Measurements from ENCODE around the gene MFRP. TPM values are rescaled to one million over a fixed set of nuclear protein-coding genes. Genes with fewer than 3 reads are reported as not detected.

Gene MFRP
- total RNA-seq, 1 donor from 2014 or later = not detected

GRCh38 chr11:119335091-119335654 lies 11.3 kb downstream of the MFRP start:
- Mint-ChIP-seq H3K27me3 (ENCODE audit: low read depth) (peaks cover 20% of the 10 kb centered on the region), H3K27ac (peak overlapping the region; percentile 99), H3K4me1 (ENCODE audit: low read depth) (peaks cover 40% of the 10 kb centered on the region), H3K36me3 (ENCODE audit: low read depth) (peaks cover 19% of the 10 kb centered on the region), H3K9me3 (no peaks in the 10 kb centered on the region), H3K4me3 (ENCODE audit: low read depth) (peak overlapping the region; percentile 100)
- intact Hi-C loops (cut with micrococcal nuclease) = loop anchor here (2.0 kb wide), 1 partner anchor 14 kb away; no protein-coding TSS in a partner anchor
- no peak for DNase-seq (ENCODE audit: low spot score)

- Mint-ChIP-seq H3K4me1 (ENCODE audit: low read depth) (peaks cover 40% of the 10 kb centered on the region), H3K9me3 (no peaks in the 10 kb centered on the region), H3K4me3 (ENCODE audit: low read depth) (peak within 1 kb of the TSS; percentile 100), H3K36me3 (ENCODE audit: low read depth) (peaks cover 18% of the 10 kb centered on the region), H3K27ac (peak within 1 kb of the TSS; percentile 99), H3K27me3 (ENCODE audit: low read depth) (peaks cover 22% of the 10 kb centered on the region)
- intact Hi-C loops (cut with micrococcal nuclease) = loop anchor here (1.0 to 5.0 kb wide), 4 partner anchors 14 to 267 kb away; partner anchors contain the start of gene VPS11
- peak; percentile 93 for DNase-seq (ENCODE audit: low spot score)
Observed at GRCh38 chr11:119334174-119334930, 12.2 kb downstream of the MFRP start, which contains the start of gene RNF26. TSS of gene RNF26 (plus strand) at chr11:119334527. CDS start at chr11:119335123, 596 bp downstream.

- Mint-ChIP-seq H3K27me3 (ENCODE audit: low read depth) (peaks cover 14% of the 10 kb centered on the region), H3K4me3 (ENCODE audit: low read depth) (peak overlapping the region; percentile 22)
- intact Hi-C loops (cut with micrococcal nuclease) = loop anchor here (5.0 kb wide), 2 partner anchors 70 to 265 kb away; partner anchors contain the start of gene VPS11
Observed at GRCh38 chr11:119332111-119332765, 14.3 kb downstream of the MFRP start.

GRCh38 chr11:119330237-119330636 lies 16.3 kb downstream of the MFRP start:
- intact Hi-C loops (cut with micrococcal nuclease) = loop anchor here (5.0 kb wide), 2 partner anchors 68 to 263 kb away; partner anchors contain the start of gene VPS11
- peaks cover 14% of the 10 kb centered on the region for H3K27me3 Mint-ChIP-seq (ENCODE audit: low read depth)
- DNase-seq (ENCODE audit: low spot score) = no peak
- H3K27ac Mint-ChIP-seq = no peak overlapping the region
- no peaks in the 10 kb centered on the region for H3K36me3 Mint-ChIP-seq (ENCODE audit: low read depth)
- H3K4me1 Mint-ChIP-seq (ENCODE audit: low read depth) = peaks cover 14% of the 10 kb centered on the region
- H3K4me3 Mint-ChIP-seq (ENCODE audit: low read depth) = no peak overlapping the region
- no peaks in the 10 kb centered on the region for H3K9me3 Mint-ChIP-seq

More at GRCh38 chr11:119332111-119332765, 14.3 kb downstream of the MFRP start:
- Mint-ChIP-seq H3K27ac (peak overlapping the region; percentile 90), H3K9me3 (no peaks in the 10 kb centered on the region), H3K4me1 (ENCODE audit: low read depth) (peaks cover 29% of the 10 kb centered on the region), H3K36me3 (ENCODE audit: low read depth) (peaks cover 8% of the 10 kb centered on the region)
- DNase-seq (ENCODE audit: low spot score) = no peak

GRCh38 chr11:119329320-119329719 lies 17.2 kb downstream of the MFRP start:
- no peak for DNase-seq (ENCODE audit: low spot score)
- no peak overlapping the region for H3K4me3 Mint-ChIP-seq (ENCODE audit: low read depth)
- no peaks in the 10 kb centered on the region for H3K36me3 Mint-ChIP-seq (ENCODE audit: low read depth)
- intact Hi-C loops (cut with micrococcal nuclease) = no loop called here
- peaks cover 10% of the 10 kb centered on the region for H3K4me1 Mint-ChIP-seq (ENCODE audit: low read depth)
- H3K27ac Mint-ChIP-seq = no peak overlapping the region
- H3K27me3 Mint-ChIP-seq (ENCODE audit: low read depth) = peaks cover 14% of the 10 kb centered on the region
- H3K9me3 Mint-ChIP-seq = no peaks in the 10 kb centered on the region

- Mint-ChIP-seq H3K4me1 (ENCODE audit: low read depth) (peaks cover 15% of the 10 kb centered on the region), H3K27me3 (ENCODE audit: low read depth) (peaks cover 2% of the 10 kb centered on the region), H3K27ac (no peak overlapping the region), H3K4me3 (ENCODE audit: low read depth) (no peak overlapping the region), H3K9me3 (no peaks in the 10 kb centered on the region), H3K36me3 (ENCODE audit: low read depth) (no peaks in the 10 kb centered on the region)
- no peak for DNase-seq (ENCODE audit: low spot score)
- intact Hi-C loops (cut with micrococcal nuclease) = loop anchor here (5.0 kb wide), 1 partner anchor 117 kb away; the partner anchor contains the start of gene CBL
Observed at GRCh38 chr11:119324189-119324588, 22.3 kb downstream of the MFRP start.

- Mint-ChIP-seq H3K9me3 (no peaks in the 10 kb centered on the region), H3K27me3 (ENCODE audit: low read depth) (peaks cover 6% of the 10 kb centered on the region), H3K27ac (no peak overlapping the region), H3K4me3 (ENCODE audit: low read depth) (no peak overlapping the region), H3K4me1 (ENCODE audit: low read depth) (peaks cover 16% of the 10 kb centered on the region), H3K36me3 (ENCODE audit: low read depth) (no peaks in the 10 kb centered on the region)
- intact Hi-C loops (cut with micrococcal nuclease) = loop anchor here (5.0 kb wide), 1 partner anchor 116 kb away; the partner anchor contains the start of gene CBL
- peak; percentile 65 for DNase-seq (ENCODE audit: low spot score)
Observed at GRCh38 chr11:119323532-119324033, 22.9 kb downstream of the MFRP start.

GRCh38 chr11:119322921-119323531 lies 23.5 kb downstream of the MFRP start:
- DNase-seq (ENCODE audit: low spot score) = no peak
- peaks cover 16% of the 10 kb centered on the region for H3K4me1 Mint-ChIP-seq (ENCODE audit: low read depth)
- no peak overlapping the region for H3K4me3 Mint-ChIP-seq (ENCODE audit: low read depth)
- H3K27ac Mint-ChIP-seq = no peak overlapping the region
- peaks cover 7% of the 10 kb centered on the region for H3K27me3 Mint-ChIP-seq (ENCODE audit: low read depth)
- no peaks in the 10 kb centered on the region for H3K9me3 Mint-ChIP-seq
- intact Hi-C loops (cut with micrococcal nuclease) = loop anchor here (5.0 kb wide), 1 partner anchor 116 kb away; the partner anchor contains the start of gene CBL
- no peaks in the 10 kb centered on the region for H3K36me3 Mint-ChIP-seq (ENCODE audit: low read depth)

- Mint-ChIP-seq H3K27me3 (ENCODE audit: low read depth) (peaks cover 12% of the 10 kb centered on the region), H3K4me3 (ENCODE audit: low read depth) (no peak overlapping the region), H3K27ac (no peak overlapping the region), H3K36me3 (ENCODE audit: low read depth) (no peaks in the 10 kb centered on the region), H3K4me1 (ENCODE audit: low read depth) (peaks cover 16% of the 10 kb centered on the region), H3K9me3 (no peaks in the 10 kb centered on the region)
- no peak for DNase-seq (ENCODE audit: low spot score)
- intact Hi-C loops (cut with micrococcal nuclease) = loop anchor here (5.0 kb wide), 1 partner anchor 115 kb away; the partner anchor contains the start of gene CBL
Observed at GRCh38 chr11:119322360-119322739, 24.2 kb downstream of the MFRP start.

GRCh38 chr11:119320776-119321524 lies 25.6 kb downstream of the MFRP start:
- no peaks in the 10 kb centered on the region for H3K9me3 Mint-ChIP-seq
- no peaks in the 10 kb centered on the region for H3K36me3 Mint-ChIP-seq (ENCODE audit: low read depth)
- peaks cover 12% of the 10 kb centered on the region for H3K27me3 Mint-ChIP-seq (ENCODE audit: low read depth)
- peak; percentile 63 for DNase-seq (ENCODE audit: low spot score)
- peaks cover 16% of the 10 kb centered on the region for H3K4me1 Mint-ChIP-seq (ENCODE audit: low read depth)
- intact Hi-C loops (cut with micrococcal nuclease) = loop anchor here (2.0 to 5.0 kb wide), 2 partner anchors 14 to 114 kb away; partner anchors contain the start of genes CBL and RNF26
- peak overlapping the region; percentile 83 for H3K27ac Mint-ChIP-seq
- H3K4me3 Mint-ChIP-seq (ENCODE audit: low read depth) = peak overlapping the region; percentile 79

- DNase-seq (ENCODE audit: low spot score) = no peak
- H3K9me3 Mint-ChIP-seq = no peaks in the 10 kb centered on the region
- H3K4me1 Mint-ChIP-seq (ENCODE audit: low read depth) = peaks cover 16% of the 10 kb centered on the region
- H3K4me3 Mint-ChIP-seq (ENCODE audit: low read depth) = no peak overlapping the region
- no peak overlapping the region for H3K27ac Mint-ChIP-seq
- H3K27me3 Mint-ChIP-seq (ENCODE audit: low read depth) = peaks cover 17% of the 10 kb centered on the region
- intact Hi-C loops (cut with micrococcal nuclease) = loop anchor here (2.0 to 5.0 kb wide), 2 partner anchors 14 to 113 kb away; partner anchors contain the start of genes CBL and RNF26
- no peaks in the 10 kb centered on the region for H3K36me3 Mint-ChIP-seq (ENCODE audit: low read depth)
Observed at GRCh38 chr11:119320240-119320775, 26.2 kb downstream of the MFRP start.

Data from activated T-helper 2 cell treated with anti-CD3 and anti-CD28 coated beads, Interferon-gamma antibody, Interleukin-2, Interleukin-4, amounts not matched to agents 10 μg/mL and 5 μg/mL and 100 μg/mL, durations not matched to agents 14 hours and 24 hours and 36 hours (primary cell).